GM19239 (cell line): ENCODE data around the gene HBS1L.

Experiments
- DNase-seq: peaks from one replicate; pipeline ENCODE4 v3.0.0; 2011; ENCODE audit warnings: low spot score; ENCODE audit not compliant: insufficient read length
- FAIRE-seq: peaks from 2 replicates; lab custom pipeline; 2011; peaks lifted over from hg19 to GRCh38; lab: Jason Lieb, UNC

Gene HBS1L

DNA sequence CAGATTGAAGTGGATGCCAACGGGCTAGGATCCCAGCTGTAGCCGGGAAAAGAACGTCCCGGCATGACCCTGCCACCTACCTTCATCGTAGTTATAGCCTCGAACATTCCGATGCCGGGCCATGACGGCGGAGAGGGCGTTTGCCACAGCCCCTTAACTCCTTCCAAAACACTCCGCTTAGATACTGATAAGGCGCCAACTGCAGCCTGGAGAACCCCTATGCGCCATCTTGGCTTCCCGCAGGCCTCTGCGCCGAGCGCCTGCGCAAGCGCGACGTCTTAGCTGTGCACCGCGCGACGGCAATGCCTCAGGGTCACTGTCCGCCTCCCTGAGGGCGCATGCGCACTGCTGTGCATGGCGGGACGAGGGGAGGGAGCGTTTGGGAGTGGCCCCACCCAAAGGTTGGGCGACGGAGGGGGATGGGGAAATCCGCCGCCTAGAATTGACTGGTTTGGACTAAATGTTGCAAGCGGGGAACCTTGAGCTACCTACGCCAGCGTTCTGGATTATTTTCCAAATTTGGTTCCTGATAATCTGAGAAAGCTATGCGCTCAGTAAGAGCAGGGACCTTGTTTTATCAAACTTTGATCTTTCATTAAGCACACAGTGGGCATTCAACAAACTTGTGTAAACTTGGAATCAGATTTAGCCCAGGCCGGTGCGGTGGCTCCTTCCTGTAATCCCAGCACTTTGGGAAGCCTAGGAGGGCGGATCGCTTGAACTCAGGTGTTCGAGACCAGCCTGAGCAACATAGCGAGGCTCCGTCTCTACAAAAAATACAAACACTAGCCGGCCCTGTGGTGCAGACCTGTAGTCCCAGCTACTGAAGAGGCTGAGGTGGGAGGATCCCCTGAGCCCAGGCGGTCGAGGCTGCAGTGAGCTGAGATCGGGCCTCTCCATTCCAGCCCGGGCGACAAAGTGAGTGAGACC is at the start of gene HBS1L:
TSS of gene HBS1L (minus strand) at position 254 of the 930 bp plus-strand sequence. CDS start at position 123, 131 bp downstream.
- DNase-seq (peak; percentile 74), FAIRE-seq (peak; percentile 99)

- no peak for DNase-seq
- no peak for FAIRE-seq
Measured at GRCh38 chr6:135104199-135104598, 49.6 kb upstream of the HBS1L start.

DNA sequence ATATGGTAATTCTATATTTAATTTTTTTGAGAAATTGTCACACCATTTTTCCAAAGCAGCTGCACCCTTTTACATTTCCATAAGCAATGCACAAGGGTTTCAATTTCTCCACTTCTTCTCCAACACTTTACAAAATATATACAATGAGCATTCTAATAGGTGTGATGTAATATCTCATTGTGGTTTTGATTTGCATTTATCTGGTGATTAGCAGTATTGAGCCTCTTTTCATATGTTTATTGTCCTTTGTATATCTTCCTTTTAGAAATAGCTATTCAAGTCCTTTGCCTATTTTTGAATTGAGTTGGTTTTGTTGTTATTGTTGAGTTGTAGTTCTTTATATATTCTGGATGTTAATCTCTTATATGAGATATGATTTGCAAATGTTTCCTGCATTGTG is 47.6 kb upstream of the HBS1L start:
- FAIRE-seq, result peak; percentile 77
- no peak for DNase-seq

DNA sequence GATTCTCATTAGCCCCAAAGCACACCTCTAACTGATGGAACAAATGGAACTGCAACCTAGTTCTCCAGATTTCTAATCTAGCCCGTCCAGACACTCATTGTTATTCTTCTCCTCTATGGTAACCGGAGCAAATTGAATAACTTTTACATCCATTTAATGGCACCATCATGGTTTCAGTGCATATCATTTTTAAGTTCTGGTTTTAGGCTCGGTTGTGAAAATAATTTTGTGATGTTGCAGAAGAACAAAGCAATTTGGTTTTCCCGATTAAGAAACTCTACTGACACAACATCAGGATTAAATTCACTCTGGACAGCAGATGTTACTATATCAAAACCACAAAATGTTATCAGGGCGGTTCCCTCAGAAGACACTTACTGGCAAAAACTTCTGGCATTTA is 42.5 kb upstream of the HBS1L start:
- FAIRE-seq, result no peak
- no peak for DNase-seq

- no peak for DNase-seq
- FAIRE-seq, result no peak
Measured at GRCh38 chr6:135096403-135097130, 41.9 kb upstream of the HBS1L start.

DNA sequence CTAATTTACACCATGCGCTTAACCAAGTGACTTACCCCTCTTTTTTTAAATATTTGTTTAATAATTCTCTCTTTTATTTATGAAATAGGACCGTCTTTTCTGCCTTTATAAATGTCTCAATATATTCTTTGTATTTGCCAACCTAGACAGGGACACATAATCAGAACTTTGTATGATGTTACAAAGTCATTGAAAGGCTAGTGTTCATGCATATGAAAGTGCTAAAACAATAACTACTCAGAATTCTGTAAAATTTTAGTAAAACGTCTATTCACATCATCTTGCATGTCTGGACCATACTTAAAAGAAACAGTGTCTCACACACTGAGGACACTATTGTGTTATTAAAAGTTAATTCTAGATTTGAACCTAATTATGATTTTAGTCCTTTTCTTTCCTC is 41.1 kb upstream of the HBS1L start:
- DNase-seq (no peak), FAIRE-seq (no peak)

DNA sequence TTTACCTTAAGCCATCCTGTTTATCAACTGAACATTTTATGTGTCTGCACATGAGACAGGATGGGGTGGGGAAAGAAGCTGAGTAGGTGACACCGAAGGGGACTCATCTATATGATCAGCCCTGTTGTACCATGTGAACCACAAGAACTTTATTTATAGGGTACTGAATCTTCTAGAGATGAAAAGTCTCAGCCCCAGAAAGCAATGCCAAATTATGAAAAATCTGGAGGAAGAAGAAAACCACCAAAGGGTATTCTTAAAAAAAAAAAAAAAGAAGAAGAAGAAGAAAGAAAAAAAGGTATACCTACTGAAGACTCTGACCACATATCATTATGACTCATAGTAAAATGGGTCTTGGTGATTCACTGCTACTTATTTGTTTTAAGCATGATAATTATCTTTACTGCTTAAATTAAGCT is 39.8 kb upstream of the HBS1L start:
- peak; percentile 28 for FAIRE-seq

DNA sequence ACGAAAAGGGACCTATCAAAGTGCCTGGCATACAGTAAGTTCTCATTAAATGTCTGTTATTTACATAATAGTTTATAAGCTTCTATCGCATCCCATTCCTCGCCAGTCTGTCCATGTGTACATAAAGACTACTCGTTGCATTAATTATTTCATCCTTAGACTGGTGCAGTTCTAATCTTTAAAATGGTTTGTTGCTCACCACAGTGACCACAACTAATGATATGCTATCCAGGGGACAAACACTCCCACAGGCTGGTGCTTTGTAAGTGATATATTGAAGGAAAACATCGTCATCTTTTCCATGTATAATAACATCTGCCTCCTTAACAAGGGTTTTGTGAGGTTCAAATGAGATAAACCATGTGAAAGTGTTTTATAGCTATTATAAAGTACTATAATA is 39.0 kb upstream of the HBS1L start:
- no peak for DNase-seq
- FAIRE-seq, result no peak

More for the DNA sequence above, 39.8 kb upstream of the HBS1L start:
- no peak for DNase-seq

DNA sequence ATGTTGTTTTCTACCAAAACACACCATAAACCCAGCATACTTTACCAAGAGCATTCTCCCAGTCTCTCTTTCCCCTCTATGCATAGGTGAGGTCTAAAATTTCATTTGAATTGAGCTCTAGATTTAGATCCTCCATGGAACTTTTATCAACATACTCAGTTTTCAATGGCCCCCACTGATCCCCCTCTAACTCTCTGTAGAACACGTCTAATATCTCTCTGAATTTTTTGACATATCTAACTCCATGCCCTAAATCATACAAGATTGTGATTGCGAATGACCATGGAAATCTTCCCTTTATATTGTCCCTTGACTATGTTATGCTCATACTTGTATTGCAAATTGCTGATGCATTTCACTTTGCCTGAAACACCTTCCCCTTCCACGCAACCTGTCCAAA is 38.1 kb upstream of the HBS1L start:
- FAIRE-seq, result no peak
- DNase-seq, result no peak

- no peak for FAIRE-seq
Measured at GRCh38 chr6:135090819-135091218, 36.2 kb upstream of the HBS1L start.

DNA sequence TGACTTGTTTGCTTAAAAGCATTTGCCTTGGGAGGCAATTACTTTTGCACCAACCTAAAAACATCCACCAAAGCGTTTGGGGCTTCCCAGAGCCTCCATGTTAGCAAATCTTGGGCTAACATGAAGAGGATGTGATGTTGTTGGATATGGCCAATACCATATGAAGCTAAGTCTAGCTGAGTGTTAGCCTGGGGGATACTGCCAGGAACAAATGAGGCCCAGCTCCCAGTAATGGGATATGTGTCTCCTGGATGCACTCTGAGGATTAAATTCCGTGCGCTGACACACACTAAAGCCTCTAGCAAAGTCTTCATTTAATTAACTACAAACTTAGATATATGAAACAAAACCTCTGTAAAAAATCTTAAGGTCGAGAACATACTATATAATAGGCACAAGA is 35.3 kb upstream of the HBS1L start:
- DNase-seq (no peak), FAIRE-seq (no peak)

More at GRCh38 chr6:135090819-135091218, 36.2 kb upstream of the HBS1L start:
- no peak for DNase-seq

DNA sequence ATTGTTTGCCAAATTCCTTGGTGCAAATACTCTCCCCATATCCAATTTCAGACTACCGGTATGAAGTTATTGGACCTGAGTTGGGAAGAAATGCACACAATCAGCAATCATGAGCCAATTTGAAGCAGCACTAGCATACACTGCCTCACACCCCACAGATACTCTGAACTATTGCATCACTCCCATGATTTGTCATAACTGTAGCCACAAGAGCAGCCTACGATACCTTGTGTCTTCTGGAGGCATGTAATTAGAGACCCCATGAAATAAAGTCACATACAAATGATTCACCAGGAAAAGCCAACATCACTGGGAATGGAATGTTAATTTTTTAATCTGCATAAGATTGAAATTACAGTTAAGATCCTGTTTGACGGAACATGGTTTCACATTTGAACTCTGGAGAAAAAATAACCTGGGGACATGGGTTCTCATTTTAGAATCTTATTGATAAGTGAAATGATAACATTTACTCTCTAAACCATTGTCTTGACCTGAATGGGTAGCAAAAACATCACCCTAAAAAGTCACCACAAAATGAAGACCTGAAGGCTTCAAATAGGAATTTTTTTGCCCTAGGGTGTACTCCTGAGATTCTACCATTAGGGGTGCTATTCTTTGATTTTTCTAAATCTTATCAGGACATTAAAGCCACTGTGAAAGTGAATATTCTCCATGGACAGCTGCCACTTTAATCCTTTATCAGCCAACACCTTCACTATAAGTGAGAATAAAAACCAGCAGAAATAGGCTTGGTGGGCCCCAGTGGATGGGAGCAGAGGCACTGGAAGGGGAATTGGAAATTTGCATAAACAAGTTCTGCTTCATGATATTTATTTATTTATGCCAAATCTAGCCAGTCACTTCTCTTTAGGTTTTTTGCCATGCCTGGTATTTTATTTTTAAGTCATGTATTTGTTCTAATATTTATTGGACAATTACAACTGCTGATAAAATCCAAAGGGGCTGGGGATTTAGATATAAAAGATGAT is 34.5 kb upstream of the HBS1L start:
- no peak for DNase-seq

GRCh38 chr6:135088281-135088680 is 33.7 kb upstream of the HBS1L start:
- no peak for FAIRE-seq
- DNase-seq, result no peak

More for the DNA sequence above, 34.5 kb upstream of the HBS1L start:
- peak; percentile 99 for FAIRE-seq

DNA sequence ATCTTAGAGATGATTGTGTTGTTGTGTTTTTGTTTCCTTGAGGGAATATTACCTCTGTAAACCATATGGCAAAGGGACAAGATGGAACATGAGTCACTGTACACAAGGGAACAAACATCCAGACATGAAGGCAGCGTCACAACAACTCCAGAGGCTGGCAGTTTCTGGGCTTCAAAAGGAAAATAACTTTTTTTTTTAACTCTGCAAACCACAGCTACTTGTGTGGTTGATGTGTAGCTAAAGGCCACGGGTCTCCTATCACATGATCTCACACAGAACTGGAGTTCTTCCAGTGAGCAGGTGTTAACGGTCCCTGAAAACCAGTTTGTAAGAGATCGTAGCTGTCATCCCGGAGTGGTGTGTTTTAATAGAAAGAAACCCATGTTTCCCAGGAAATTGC is 33.2 kb upstream of the HBS1L start:
- no peak for DNase-seq
- FAIRE-seq, result no peak

- DNase-seq, result no peak
- no peak for FAIRE-seq
Measured at GRCh38 chr6:135087403-135087802, 32.8 kb upstream of the HBS1L start.

DNA sequence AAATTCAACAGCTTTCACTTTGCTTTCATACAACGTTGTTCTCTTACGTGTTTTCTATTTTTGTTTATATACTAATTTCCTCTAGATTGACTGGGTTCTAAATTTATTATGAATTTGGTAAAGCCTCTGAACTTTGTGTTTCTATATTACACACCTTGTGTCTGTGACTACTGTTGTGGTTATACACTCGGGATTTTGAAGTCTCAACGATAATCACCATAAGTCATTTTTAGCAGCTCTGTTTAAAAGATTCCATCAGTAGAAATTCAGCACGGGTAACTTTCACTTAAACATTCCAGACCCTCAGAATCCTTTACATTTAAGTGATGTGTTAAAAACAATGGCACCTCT is 31.8 kb upstream of the HBS1L start:
- peak; percentile 81 for FAIRE-seq
- DNase-seq, result no peak

GRCh38 chr6:135085700-135086413 is 31.2 kb upstream of the HBS1L start:
- DNase-seq (no peak), FAIRE-seq (no peak)

GRCh38 chr6:135084916-135085269 is 30.3 kb upstream of the HBS1L start:
- FAIRE-seq (no peak), DNase-seq (no peak)
